Testis (tissue), 2 donors: ENCODE results near the gene C22orf23.
"Not testable (repeated sequence)": the region's sequence is repeated elsewhere in the genome, so short reads cannot be mapped to it uniquely, and the experiment has no call there.

Experiments used
- CTCF ChIP-seq, 3 experiments: fragments of 450-650 bp in 2 of 3; fragments of 200-600 bp in 1 of 3; sonication (generic) in 1 of 3; IDR thresholded peaks; one replicate each; pipeline ENCODE4 v1.5.1; 2016 to 2019; ENCODE audit warnings: antibody characterized with exemption in 3 of 3, mild to moderate bottlenecking in 2 of 3, moderate library complexity in 1 of 3
- POLR2A ChIP-seq: fragments of 450-650 bp; IDR thresholded peaks from one replicate; pipeline ENCODE4 v1.6.1; 2017; ENCODE audit warnings: antibody characterized with exemption, mild to moderate bottlenecking, moderate library complexity

DNA sequence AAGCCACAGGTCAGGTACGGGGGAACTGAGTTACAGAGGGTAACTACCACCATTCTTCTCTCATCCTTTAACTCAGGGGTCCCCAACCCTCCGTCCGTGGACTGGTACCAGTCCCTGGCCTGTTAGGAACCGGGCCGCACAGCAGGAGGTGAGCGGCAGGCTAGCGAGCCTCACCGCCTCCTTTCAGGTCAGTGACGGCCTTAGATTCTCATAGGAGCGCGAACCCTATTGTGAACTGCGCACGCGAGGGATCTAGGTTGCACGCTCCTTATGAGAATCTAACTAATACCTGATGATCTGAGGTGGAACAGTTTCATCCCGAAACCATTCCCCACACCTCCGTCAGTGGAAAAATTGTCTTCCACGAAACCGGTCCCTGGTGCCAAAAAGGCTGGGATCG, 772 bp downstream of the C22orf23 start:
- not testable (repeated sequence) for TF ChIP-seq CTCF (IDR thresholded peaks at IDR 0.05); POLR2A
